Neural cell (in vitro differentiated cells): Measurements from ENCODE around the gene LRR1. TPM values are rescaled to one million over a fixed set of nuclear protein-coding genes. Genes with fewer than 3 reads are reported as not detected.
"Not testable (repeated sequence)": the region's sequence is repeated elsewhere in the genome, so short reads cannot be mapped to it uniquely, and the experiment has no call there.

Experiments used
- H2AFZ ChIP-seq: fragments of 200-600, 300-800 bp; sonication (generic), shearing (Covaris generic); 2 replicates; pipeline ENCODE4 v1.6.0; 2014; ENCODE audit warnings: low read depth, mild to moderate bottlenecking, antibody characterized with exemption, low read length, moderate library complexity
- H3F3A ChIP-seq: fragments of 200-600 bp; shearing (Covaris generic); 2 replicates; pipeline ENCODE4 v1.6.1; 2016; ENCODE audit warnings: mild to moderate bottlenecking, moderate library complexity, mixed read lengths, antibody characterized with exemption, low read length; ENCODE audit not compliant: insufficient read depth, poor library complexity, severe bottlenecking
- H3K27ac ChIP-seq: fragments of 200-600, 300-800 bp; sonication (generic), shearing (Covaris generic); 2 replicates; pipeline ENCODE4 v1.5.1; 2014; ENCODE audit warnings: mild to moderate bottlenecking, low read length, moderate library complexity
- H3K27me3 ChIP-seq: fragments of 300-800, 200-600 bp; sonication (generic), shearing (Covaris generic); 2 replicates; pipeline ENCODE4 v1.6.0; 2014; ENCODE audit warnings: mild to moderate bottlenecking, low read depth, low read length, moderate library complexity; ENCODE audit not compliant: insufficient read depth
- H3K36me3 ChIP-seq: fragments of 300-800, 200-600 bp; sonication (generic), shearing (Covaris generic); 2 replicates; pipeline ENCODE4 v1.5.1; 2014; ENCODE audit warnings: mild to moderate bottlenecking, antibody characterized with exemption, low read length, moderate library complexity; ENCODE audit not compliant: insufficient read depth
- H3K4me2 ChIP-seq: fragments of 300-800, 200-600 bp; sonication (generic), shearing (Covaris generic); 2 replicates; pipeline ENCODE4 v1.6.0; 2014; ENCODE audit warnings: mild to moderate bottlenecking, low read length
- H3K4me3 ChIP-seq: fragments of 300-800, 200-600 bp; sonication (generic), shearing (Covaris generic); 2 replicates; pipeline ENCODE4 v1.5.1; 2014; ENCODE audit warnings: mild to moderate bottlenecking, low read length, moderate library complexity
- H3K79me2 ChIP-seq: fragments of 200-600 bp; shearing (Covaris generic); replicated peaks from 2 replicates; pipeline ENCODE4 v1.6.0; 2014; ENCODE audit warnings: mild to moderate bottlenecking, low read length, moderate library complexity; ENCODE audit not compliant: insufficient read depth
- H3K9ac ChIP-seq: fragments of 300-800, 200-600 bp; sonication (generic), shearing (Covaris generic); 2 replicates; pipeline ENCODE4 v1.6.1; 2016; ENCODE audit warnings: mild to moderate bottlenecking, low read length, mixed read lengths
- H3K9me2 ChIP-seq: fragments of 200-600 bp; shearing (Covaris generic); 2 replicates; pipeline ENCODE4 v1.6.1; 2016; ENCODE audit warnings: mild to moderate bottlenecking, low read length, mixed read lengths; ENCODE audit not compliant: insufficient read depth
- H3K9me3 ChIP-seq: fragments of 200-600, 300-800 bp; sonication (generic), shearing (Covaris generic); 2 replicates; pipeline ENCODE4 v1.6.1; 2016; ENCODE audit warnings: mild to moderate bottlenecking, mixed run types, low read length, moderate library complexity, mixed read lengths
- H4K20me1 ChIP-seq: fragments of 200-600 bp; shearing (Covaris generic); 2 replicates; pipeline ENCODE4 v1.6.1; 2016; ENCODE audit warnings: mild to moderate bottlenecking, mixed run types; ENCODE audit not compliant: insufficient read depth
- CTCF ChIP-seq: fragments of 450-650 bp; IDR thresholded peaks from 2 replicates; pipeline ENCODE4 v1.5.1; 2014; ENCODE audit warnings: antibody characterized with exemption, mild to moderate bottlenecking, moderate library complexity; ENCODE audit not compliant: poor library complexity, severe bottlenecking
- EP300 ChIP-seq: fragments of 450-650 bp; conservative IDR thresholded peaks from 2 replicates; pipeline ENCODE4 v1.6.1; 2014; ENCODE audit warnings: antibody characterized with exemption, mild to moderate bottlenecking, moderate library complexity; ENCODE audit not compliant: poor library complexity, severe bottlenecking
- EZH2 ChIP-seq: fragments of 200-600, 300-800 bp; shearing (Covaris generic), sonication (generic); IDR thresholded peaks from 2 replicates; pipeline ENCODE4 v1.6.1; 2014; ENCODE audit warnings: antibody characterized with exemption, low read length, borderline replicate concordance, mild to moderate bottlenecking; ENCODE audit not compliant: insufficient read depth, poor library complexity, severe bottlenecking
- MXI1 ChIP-seq: fragments of 450-650 bp; conservative IDR thresholded peaks from 2 replicates; pipeline ENCODE4 v1.6.1; 2014; ENCODE audit warnings: antibody characterized with exemption, mild to moderate bottlenecking; ENCODE audit not compliant: poor library complexity, severe bottlenecking
- POLR2AphosphoS5 ChIP-seq: IDR thresholded peaks from 2 replicates; pipeline ENCODE4 v1.6.1; 2012
- RAD21 ChIP-seq: fragments of 450-650 bp; conservative IDR thresholded peaks from 2 replicates; pipeline ENCODE4 v1.6.1; 2014; ENCODE audit warnings: antibody characterized with exemption, mild to moderate bottlenecking, moderate library complexity
- REST ChIP-seq: IDR thresholded peaks from 2 replicates; pipeline ENCODE4 v1.6.1; 2012; ENCODE audit warnings: borderline replicate concordance
- SMC3 ChIP-seq: fragments of 450-650 bp; conservative IDR thresholded peaks from 2 replicates; pipeline ENCODE4 v1.6.1; 2014; ENCODE audit warnings: antibody characterized with exemption, mild to moderate bottlenecking, moderate library complexity; ENCODE audit not compliant: poor library complexity
- TAF1 ChIP-seq: IDR thresholded peaks from 2 replicates; pipeline ENCODE4 v1.6.1; 2012; ENCODE audit warnings: low read depth
- polyA plus RNA-seq: library from polyadenylated mRNA; depleted of rRNA; stranded (reverse); fragments of >200 nt; gene quantifications from 2 replicates; pipeline ENCODE4 v1.2.3, GENCODE V29; 2014

The LRR1 gene
- polyA plus RNA-seq, 1 donor from 2014 or later = 4.4 TPM

GRCh38 chr14:49584058-49584457 is 14.7 kb upstream of the LRR1 start:
- peak overlapping the region; percentile 63 for H3K4me2 ChIP-seq
- no peak for TF ChIP-seq EP300
- no peak for TF ChIP-seq RAD21
- no peak for TF ChIP-seq POLR2AphosphoS5
- no peaks in the 10 kb centered on the region for H4K20me1 ChIP-seq
- H3K79me2 ChIP-seq = peaks cover 54% of the 10 kb centered on the region
- no peaks in the 10 kb centered on the region for H3K9me2 ChIP-seq
- no peak overlapping the region for H3K27ac ChIP-seq
- no peak overlapping the region for H3K9ac ChIP-seq
- peak overlapping the region; percentile 71 for H3K4me3 ChIP-seq
- H3K27me3 ChIP-seq = no peaks in the 10 kb centered on the region
- no peak overlapping the region for H2AFZ ChIP-seq
- H3K9me3 ChIP-seq = no peaks in the 10 kb centered on the region
- H3K36me3 ChIP-seq = no peaks in the 10 kb centered on the region
- no peaks in the 10 kb centered on the region for H3F3A ChIP-seq

- H3K27me3 ChIP-seq, H3F3A ChIP-seq, H4K20me1 ChIP-seq, H3K9me2 ChIP-seq, H3K36me3 ChIP-seq, H3K9me3 ChIP-seq, H2AFZ ChIP-seq: not testable (repeated sequence)
- H3K4me3 ChIP-seq = peak overlapping the region; percentile 71
- peaks cover 50% of the 10 kb centered on the region for H3K79me2 ChIP-seq
- peak overlapping the region; percentile 99 for H3K27ac ChIP-seq
- H3K9ac ChIP-seq = peak overlapping the region; percentile 97
- peak overlapping the region; percentile 63 for H3K4me2 ChIP-seq
These were observed 13.6 kb upstream of the LRR1 start for GRCh38 chr14:49584981-49585640.

GRCh38 chr14:49585803-49586672 is 12.7 kb upstream of the LRR1 start, which contains the start of gene RPS29:
Gene RPS29 (minus strand): TSS chr14:49586380. CDS start chr14:49586346, 34 bp downstream.
- TF ChIP-seq EZH2 (no peak), EP300 (peak; percentile 41), CTCF (no peak), MXI1 (peak; percentile 95), REST (peak; percentile 95), SMC3 (peak; percentile 12), POLR2AphosphoS5 (peak; percentile 98), TAF1 (peak; percentile 94), RAD21 (no peak)
- Histone ChIP-seq H3K27ac (peak within 1 kb of the TSS; percentile 99), H4K20me1 (no peaks in the 10 kb centered on the region), H3K9me2 (no peaks in the 10 kb centered on the region), H3K4me2 (peak within 1 kb of the TSS; percentile 8), H3K9ac (peak within 1 kb of the TSS; percentile 97), H3K4me3 (peak within 1 kb of the TSS; percentile 71), H3K27me3 (no peaks in the 10 kb centered on the region), H3K9me3 (no peaks in the 10 kb centered on the region), H3K79me2 (peaks cover 46% of the 10 kb centered on the region), H3K36me3 (no peaks in the 10 kb centered on the region), H3F3A (no peaks in the 10 kb centered on the region), H2AFZ (peak within 1 kb of the TSS; percentile 54)
